Memory B cell (primary cell): ENCODE data around the gene LUC7L3.

Source experiments
- ATAC-seq: fragments of 150-1000 bp; cut with Tn5 transposase; 2 replicates; pipeline ENCODE4 v1.10.0; 2021; ENCODE audit warnings: low read depth, mild to moderate bottlenecking, moderate library complexity
- DNase-seq, 2 donors: peaks; one replicate each; pipeline ENCODE4 v3.0.0; 2022; ENCODE audit warnings: low spot score in 2 of 2
- H3K27ac Mint-ChIP-seq: one replicate; pipeline ENCODE4 v1.8.0; 2022; ENCODE audit warnings: mild to moderate bottlenecking, moderate library complexity, mixed read lengths
- H3K27me3 Mint-ChIP-seq: one replicate; pipeline ENCODE4 v1.8.0; 2022; ENCODE audit warnings: mixed read lengths
- H3K36me3 Mint-ChIP-seq: one replicate; pipeline ENCODE4 v1.8.0; 2022; ENCODE audit warnings: mild to moderate bottlenecking, mixed read lengths
- H3K4me1 Mint-ChIP-seq: one replicate; pipeline ENCODE4 v1.8.0; 2022; ENCODE audit warnings: mixed read lengths
- H3K4me3 Mint-ChIP-seq: one replicate; pipeline ENCODE4 v1.8.0; 2022; ENCODE audit warnings: mild to moderate bottlenecking, moderate library complexity, mixed read lengths
- H3K9me3 Mint-ChIP-seq: one replicate; pipeline ENCODE4 v1.8.0; 2022; ENCODE audit warnings: mixed read lengths

LUC7L3 gene

GRCh38 chr17:50682938-50683337 lies 36.5 kb upstream of the LUC7L3 start:
- peaks cover 21% of the 10 kb centered on the region for H3K27me3 Mint-ChIP-seq
- H3K36me3 Mint-ChIP-seq, result no peaks in the 10 kb centered on the region
- H3K4me3 Mint-ChIP-seq, result no peak overlapping the region
- DNase-seq (no peak), ATAC-seq (no peak)
- no peak overlapping the region for H3K27ac Mint-ChIP-seq
- peaks cover 5% of the 10 kb centered on the region for H3K4me1 Mint-ChIP-seq
- no peaks in the 10 kb centered on the region for H3K9me3 Mint-ChIP-seq

GRCh38 chr17:50683434-50684287 lies 35.7 kb upstream of the LUC7L3 start:
- H3K36me3 Mint-ChIP-seq, result no peaks in the 10 kb centered on the region
- H3K9me3 Mint-ChIP-seq, result no peaks in the 10 kb centered on the region
- no peak for DNase-seq
- no peak for ATAC-seq
- peaks cover 5% of the 10 kb centered on the region for H3K4me1 Mint-ChIP-seq
- H3K4me3 Mint-ChIP-seq, result no peak overlapping the region
- peaks cover 21% of the 10 kb centered on the region for H3K27me3 Mint-ChIP-seq
- H3K27ac Mint-ChIP-seq, result no peak overlapping the region

- peaks cover 5% of the 10 kb centered on the region for H3K4me1 Mint-ChIP-seq
- no peak overlapping the region for H3K4me3 Mint-ChIP-seq
- no peaks in the 10 kb centered on the region for H3K36me3 Mint-ChIP-seq
- DNase-seq (no peak), ATAC-seq (no peak)
- H3K27me3 Mint-ChIP-seq, result peaks cover 21% of the 10 kb centered on the region
- no peaks in the 10 kb centered on the region for H3K9me3 Mint-ChIP-seq
- H3K27ac Mint-ChIP-seq, result no peak overlapping the region
These were observed 35.2 kb upstream of the LUC7L3 start for GRCh38 chr17:50684288-50684611.

GRCh38 chr17:50684612-50685333 lies 34.6 kb upstream of the LUC7L3 start:
- Mint-ChIP-seq H3K4me3 (no peak overlapping the region), H3K9me3 (no peaks in the 10 kb centered on the region), H3K4me1 (peaks cover 5% of the 10 kb centered on the region), H3K27me3 (peaks cover 18% of the 10 kb centered on the region), H3K27ac (no peak overlapping the region), H3K36me3 (no peaks in the 10 kb centered on the region)
- DNase-seq (no peak), ATAC-seq (no peak)

- Mint-ChIP-seq H3K4me3 (no peak overlapping the region), H3K27me3 (peaks cover 16% of the 10 kb centered on the region), H3K36me3 (no peaks in the 10 kb centered on the region), H3K27ac (no peak overlapping the region), H3K9me3 (no peaks in the 10 kb centered on the region), H3K4me1 (peaks cover 5% of the 10 kb centered on the region)
- no peak for DNase-seq
- no peak for ATAC-seq
These were observed 34.1 kb upstream of the LUC7L3 start for GRCh38 chr17:50685334-50685665.

- Mint-ChIP-seq H3K27me3 (peaks cover 12% of the 10 kb centered on the region), H3K36me3 (no peaks in the 10 kb centered on the region), H3K4me3 (no peak overlapping the region), H3K4me1 (peaks cover 5% of the 10 kb centered on the region), H3K27ac (no peak overlapping the region), H3K9me3 (no peaks in the 10 kb centered on the region)
- ATAC-seq (no peak), DNase-seq (no peak)
These were observed 33.5 kb upstream of the LUC7L3 start for GRCh38 chr17:50685691-50686493.

GRCh38 chr17:50686494-50687199 lies 32.8 kb upstream of the LUC7L3 start:
- DNase-seq, result no peak
- no peaks in the 10 kb centered on the region for H3K4me1 Mint-ChIP-seq
- peaks cover 6% of the 10 kb centered on the region for H3K27me3 Mint-ChIP-seq
- H3K36me3 Mint-ChIP-seq, result no peaks in the 10 kb centered on the region
- H3K27ac Mint-ChIP-seq, result no peak overlapping the region
- no peak for ATAC-seq
- H3K9me3 Mint-ChIP-seq, result no peaks in the 10 kb centered on the region
- no peak overlapping the region for H3K4me3 Mint-ChIP-seq

GRCh38 chr17:50687200-50688066 lies 32.0 kb upstream of the LUC7L3 start:
- Mint-ChIP-seq H3K4me3 (no peak overlapping the region), H3K27ac (no peak overlapping the region), H3K36me3 (no peaks in the 10 kb centered on the region), H3K4me1 (no peaks in the 10 kb centered on the region), H3K27me3 (peaks cover under 1% of the 10 kb centered on the region), H3K9me3 (no peaks in the 10 kb centered on the region)
- ATAC-seq (no peak), DNase-seq (no peak)

- Mint-ChIP-seq H3K36me3 (peaks cover 5% of the 10 kb centered on the region), H3K27ac (no peak overlapping the region), H3K9me3 (no peaks in the 10 kb centered on the region), H3K4me3 (no peak overlapping the region), H3K27me3 (no peaks in the 10 kb centered on the region), H3K4me1 (no peaks in the 10 kb centered on the region)
- DNase-seq (no peak), ATAC-seq (no peak)
These were observed 31.2 kb upstream of the LUC7L3 start for GRCh38 chr17:50688245-50688644.

GRCh38 chr17:50689251-50689650 lies 30.2 kb upstream of the LUC7L3 start:
- Mint-ChIP-seq H3K4me3 (no peak overlapping the region), H3K9me3 (no peaks in the 10 kb centered on the region), H3K36me3 (peaks cover 7% of the 10 kb centered on the region), H3K4me1 (no peaks in the 10 kb centered on the region), H3K27ac (no peak overlapping the region), H3K27me3 (no peaks in the 10 kb centered on the region)
- ATAC-seq, result no peak
- DNase-seq, result no peak

- ATAC-seq, result no peak
- Mint-ChIP-seq H3K36me3 (peaks cover 7% of the 10 kb centered on the region), H3K27me3 (no peaks in the 10 kb centered on the region), H3K27ac (peak overlapping the region; percentile 9), H3K4me1 (no peaks in the 10 kb centered on the region), H3K9me3 (no peaks in the 10 kb centered on the region), H3K4me3 (no peak overlapping the region)
- no peak for DNase-seq
These were observed 29.2 kb upstream of the LUC7L3 start for GRCh38 chr17:50689956-50690886.

GRCh38 chr17:50690887-50691549 lies 28.4 kb upstream of the LUC7L3 start:
- Mint-ChIP-seq H3K4me1 (no peaks in the 10 kb centered on the region), H3K27me3 (no peaks in the 10 kb centered on the region), H3K36me3 (peaks cover 9% of the 10 kb centered on the region), H3K4me3 (no peak overlapping the region), H3K9me3 (no peaks in the 10 kb centered on the region), H3K27ac (no peak overlapping the region)
- DNase-seq, result no peak
- no peak for ATAC-seq
